ENCODE data around the gene BLOC1S4. TPM values are rescaled to one million over a fixed set of nuclear protein-coding genes. Genes with fewer than 3 reads are reported as not detected.

Gene BLOC1S4
- total and polyA plus RNA-seq, 2 experiments from 2014 or later: 23.9 to 35.2 TPM

- H3K36me3 ChIP-seq (ENCODE audit: insufficient read depth): no peaks in the 10 kb centered on the region
- no peaks in the 10 kb centered on the region for H3F3A ChIP-seq (replicated peaks; ENCODE audit: low read depth)
- H2AFZ ChIP-seq: no peak overlapping the region
- no peaks in the 10 kb centered on the region for H3K4me1 ChIP-seq (ENCODE audit: insufficient read depth)
- no peak for DNase-seq (ENCODE audit: low spot score)
- Mint-ChIP-seq H3K4me1 (peaks cover 2% of the 10 kb centered on the region; the same call in 2 of the 3 replicates), H3K27ac (no peak overlapping the region), H3K9me3 (no peaks in the 10 kb centered on the region; the same call in 2 of the 3 replicates), H3K27me3 (ENCODE audit: insufficient read depth, low read depth, poor library complexity) (no peaks in the 10 kb centered on the region), H3K4me3 (no peak overlapping the region), H3K36me3 (ENCODE audit: low read depth) (no peaks in the 10 kb centered on the region)
- no peaks in the 10 kb centered on the region for H3K9me2 ChIP-seq (ENCODE audit: insufficient read depth)
- H3K79me2 ChIP-seq (replicated peaks; ENCODE audit: insufficient read depth): no peaks in the 10 kb centered on the region
- H3K4me2 ChIP-seq: no peak overlapping the region
- no peak overlapping the region for H3K27ac ChIP-seq (ENCODE audit: low read depth)
- no peaks in the 10 kb centered on the region for H4K20me1 ChIP-seq (replicated peaks; ENCODE audit: insufficient read depth)
- no peak for ATAC-seq
- H3K4me3 ChIP-seq: no peak overlapping the region
- no peaks in the 10 kb centered on the region for H3K27me3 ChIP-seq (ENCODE audit: insufficient read depth)
- TF ChIP-seq CREB1 (CRISPR knock-in tag; IDR thresholded peaks at IDR 0.05; ENCODE audit: low read depth): no peak
- TF ChIP-seq EZH2phosphoT487 (IDR thresholded peaks at IDR 0.05; ENCODE audit: unreplicated experiment): no peak
- TF ChIP-seq EZH2 (IDR thresholded peaks at IDR 0.05; ENCODE audit: low read depth, unreplicated experiment): no peak
- no peak for TF ChIP-seq POLR2AphosphoS5 (IDR thresholded peaks at IDR 0.05; ENCODE audit: low read depth)
- TF ChIP-seq CTCF (conservative IDR thresholded peaks at IDR 0.05; ENCODE audit: low read depth in 2 of 2): no peak
- TF ChIP-seq ZNF331 (CRISPR knock-in tag; IDR thresholded peaks at IDR 0.05; ENCODE audit: low read depth): no peak
- no peak for TF ChIP-seq ZNF462 (CRISPR knock-in tag; IDR thresholded peaks at IDR 0.05)
- TF ChIP-seq REST (IDR thresholded peaks at IDR 0.05; ENCODE audit: unreplicated experiment): no peak
- TF ChIP-seq ZNF114 (CRISPR knock-in tag; IDR thresholded peaks at IDR 0.05): no peak
- no peak for TF ChIP-seq ETS1 (IDR thresholded peaks at IDR 0.05)
- TF ChIP-seq JUNB (IDR thresholded peaks at IDR 0.05; ENCODE audit: unreplicated experiment): no peak
- no peak for TF ChIP-seq STAT1 (IDR thresholded peaks at IDR 0.05; ENCODE audit: unreplicated experiment)
- TF ChIP-seq NANOG (IDR thresholded peaks at IDR 0.05; ENCODE audit: borderline replicate concordance): no peak
Observed at GRCh38 chr4:6748286-6748685, 32.3 kb downstream of the BLOC1S4 start.

All from GM23338 (cell line).